OCI-LY1 (cell line): Measurements from ENCODE around the gene AK5.

Source experiments
- H2AFZ ChIP-seq: fragments of 200-600 bp; sonication (generic), shearing (Covaris generic); 2 replicates; pipeline ENCODE4 v1.6.0; 2014; ENCODE audit warnings: antibody characterized with exemption, mild to moderate bottlenecking, low read length
- H3F3A ChIP-seq: fragments of 200-600 bp; sonication (generic), shearing (Covaris generic); 2 replicates; pipeline ENCODE4 v1.6.0; 2014; ENCODE audit warnings: mild to moderate bottlenecking, antibody characterized with exemption, low read length, moderate library complexity; ENCODE audit not compliant: insufficient read depth
- H3K27ac ChIP-seq: fragments of 200-600 bp; sonication (generic); 2 replicates; pipeline ENCODE4 v1.5.1; 2014; ENCODE audit warnings: low read length, mixed run types, mild to moderate bottlenecking, low read depth; ENCODE audit not compliant: poor library complexity, severe bottlenecking
- H3K27me3 ChIP-seq: fragments of 200-600 bp; sonication (generic); 2 replicates; pipeline ENCODE4 v1.6.0; 2014; ENCODE audit warnings: antibody characterized with exemption, mild to moderate bottlenecking, low read length, moderate library complexity; ENCODE audit not compliant: insufficient read depth
- H3K36me3 ChIP-seq: fragments of 200-600 bp; sonication (generic); 2 replicates; pipeline ENCODE4 v1.6.1; 2014; ENCODE audit warnings: mild to moderate bottlenecking, antibody characterized with exemption, low read length, moderate library complexity, mixed read lengths; ENCODE audit not compliant: insufficient read depth
- H3K4me1 ChIP-seq: fragments of 200-600 bp; sonication (generic); 2 replicates; pipeline ENCODE4 v1.5.1; 2014; ENCODE audit warnings: mild to moderate bottlenecking, low read length, moderate library complexity; ENCODE audit not compliant: insufficient read depth, severe bottlenecking
- H3K4me2 ChIP-seq: fragments of 200-600 bp; sonication (generic), shearing (Covaris generic); 2 replicates; pipeline ENCODE4 v1.6.1; 2014; ENCODE audit warnings: low read length
- H3K4me3 ChIP-seq: fragments of 200-600 bp; sonication (generic); 2 replicates; pipeline ENCODE4 v1.5.1; 2014; ENCODE audit warnings: low read length, low read depth, mild to moderate bottlenecking, mixed read lengths; ENCODE audit not compliant: poor library complexity, severe bottlenecking
- H3K79me2 ChIP-seq: fragments of 200-600 bp; shearing (Covaris generic); 2 replicates; pipeline ENCODE4 v1.6.1; 2016; ENCODE audit warnings: mixed run types, low read length, mixed read lengths; ENCODE audit not compliant: insufficient read depth
- H3K9ac ChIP-seq: fragments of 200-600 bp; sonication (generic), shearing (Covaris generic); 2 replicates; pipeline ENCODE4 v1.6.1; 2014; ENCODE audit warnings: mild to moderate bottlenecking, low read length, mixed read lengths
- H3K9me2 ChIP-seq: fragments of 200-600 bp; sonication (generic), shearing (Covaris generic); 2 replicates; pipeline ENCODE4 v1.6.1; 2014; ENCODE audit warnings: low read depth, mild to moderate bottlenecking, low read length, mixed read lengths
- H3K9me3 ChIP-seq: fragments of 200-600 bp; shearing (Covaris generic); 2 replicates; pipeline ENCODE4 v1.6.1; 2014; ENCODE audit warnings: low read length, mixed read lengths
- H4K20me1 ChIP-seq: fragments of 200-600 bp; sonication (generic), shearing (Covaris generic); 2 replicates; pipeline ENCODE4 v1.6.0; 2016; ENCODE audit warnings: mild to moderate bottlenecking, low read length; ENCODE audit not compliant: insufficient read depth
- CTCF ChIP-seq: fragments of 200-600 bp; sonication (generic), shearing (Covaris generic); IDR thresholded peaks from 2 replicates; pipeline ENCODE4 v1.5.1; 2017; ENCODE audit warnings: mild to moderate bottlenecking, antibody characterized with exemption, low read length, moderate library complexity, mixed read lengths
- EZH2 ChIP-seq: fragments of 200-600 bp; sonication (generic), shearing (Covaris generic); IDR thresholded peaks from 2 replicates; pipeline ENCODE4 v1.8.0; 2017; ENCODE audit warnings: borderline replicate concordance, mixed run types, mild to moderate bottlenecking, antibody characterized with exemption, low read length, moderate library complexity, mixed read lengths

Gene AK5

GRCh38 chr1:77412820-77413530 is 131.2 kb downstream of the AK5 start:
- H3K9ac ChIP-seq, result no peak overlapping the region
- no peaks in the 10 kb centered on the region for H3K9me2 ChIP-seq
- H2AFZ ChIP-seq, result no peak overlapping the region
- no peak overlapping the region for H3K27ac ChIP-seq
- no peak overlapping the region for H3K4me3 ChIP-seq
- H3K4me1 ChIP-seq, result no peaks in the 10 kb centered on the region
- TF ChIP-seq EZH2 (no peak), CTCF (no peak)
- no peaks in the 10 kb centered on the region for H3K79me2 ChIP-seq
- H4K20me1 ChIP-seq, result no peaks in the 10 kb centered on the region
- H3K4me2 ChIP-seq, result no peak overlapping the region
- no peaks in the 10 kb centered on the region for H3K9me3 ChIP-seq
- H3F3A ChIP-seq, result no peaks in the 10 kb centered on the region
- no peaks in the 10 kb centered on the region for H3K36me3 ChIP-seq
- no peaks in the 10 kb centered on the region for H3K27me3 ChIP-seq

GRCh38 chr1:77413541-77414335 is 131.9 kb downstream of the AK5 start:
- no peak overlapping the region for H3K4me2 ChIP-seq

GRCh38 chr1:77415579-77415978 is 133.8 kb downstream of the AK5 start:
- Histone ChIP-seq H3K36me3 (no peaks in the 10 kb centered on the region; the same call in 1 of the 2 replicates), H3K4me1 (no peaks in the 10 kb centered on the region), H3F3A (no peaks in the 10 kb centered on the region), H3K79me2 (no peaks in the 10 kb centered on the region), H3K9me2 (no peaks in the 10 kb centered on the region), H3K27me3 (no peaks in the 10 kb centered on the region), H3K4me2 (no peak overlapping the region), H3K27ac (no peak overlapping the region), H4K20me1 (no peaks in the 10 kb centered on the region), H2AFZ (no peak overlapping the region), H3K4me3 (no peak overlapping the region), H3K9ac (no peak overlapping the region), H3K9me3 (no peaks in the 10 kb centered on the region)
- no peak for TF ChIP-seq EZH2
- no peak for TF ChIP-seq CTCF

More at GRCh38 chr1:77413541-77414335, 131.9 kb downstream of the AK5 start:
- no peaks in the 10 kb centered on the region for H3K9me2 ChIP-seq
- H3K4me1 ChIP-seq, result no peaks in the 10 kb centered on the region
- no peaks in the 10 kb centered on the region for H3F3A ChIP-seq
- no peak overlapping the region for H3K27ac ChIP-seq
- H4K20me1 ChIP-seq, result no peaks in the 10 kb centered on the region
- H3K9me3 ChIP-seq, result no peaks in the 10 kb centered on the region
- H3K9ac ChIP-seq, result no peak overlapping the region
- no peak overlapping the region for H3K4me3 ChIP-seq
- TF ChIP-seq CTCF, result no peak
- TF ChIP-seq EZH2, result no peak
- H2AFZ ChIP-seq, result no peak overlapping the region
- H3K79me2 ChIP-seq, result no peaks in the 10 kb centered on the region
- H3K36me3 ChIP-seq, result no peaks in the 10 kb centered on the region; the same call in 1 of the 2 replicates
- no peaks in the 10 kb centered on the region for H3K27me3 ChIP-seq
